Activated CD8-positive, alpha-beta memory T cell treated with anti-CD3 and anti-CD28 coated beads, Interleukin-2, amount 50 U/mL, for 24 hours (primary cell): ENCODE measurements around the gene ARHGAP1.

Experiments
- DNase-seq: peaks from one replicate; pipeline ENCODE4 v3.0.0-alpha.2; 2020; ENCODE audit errors: extremely low read depth

The ARHGAP1 gene

DNA sequence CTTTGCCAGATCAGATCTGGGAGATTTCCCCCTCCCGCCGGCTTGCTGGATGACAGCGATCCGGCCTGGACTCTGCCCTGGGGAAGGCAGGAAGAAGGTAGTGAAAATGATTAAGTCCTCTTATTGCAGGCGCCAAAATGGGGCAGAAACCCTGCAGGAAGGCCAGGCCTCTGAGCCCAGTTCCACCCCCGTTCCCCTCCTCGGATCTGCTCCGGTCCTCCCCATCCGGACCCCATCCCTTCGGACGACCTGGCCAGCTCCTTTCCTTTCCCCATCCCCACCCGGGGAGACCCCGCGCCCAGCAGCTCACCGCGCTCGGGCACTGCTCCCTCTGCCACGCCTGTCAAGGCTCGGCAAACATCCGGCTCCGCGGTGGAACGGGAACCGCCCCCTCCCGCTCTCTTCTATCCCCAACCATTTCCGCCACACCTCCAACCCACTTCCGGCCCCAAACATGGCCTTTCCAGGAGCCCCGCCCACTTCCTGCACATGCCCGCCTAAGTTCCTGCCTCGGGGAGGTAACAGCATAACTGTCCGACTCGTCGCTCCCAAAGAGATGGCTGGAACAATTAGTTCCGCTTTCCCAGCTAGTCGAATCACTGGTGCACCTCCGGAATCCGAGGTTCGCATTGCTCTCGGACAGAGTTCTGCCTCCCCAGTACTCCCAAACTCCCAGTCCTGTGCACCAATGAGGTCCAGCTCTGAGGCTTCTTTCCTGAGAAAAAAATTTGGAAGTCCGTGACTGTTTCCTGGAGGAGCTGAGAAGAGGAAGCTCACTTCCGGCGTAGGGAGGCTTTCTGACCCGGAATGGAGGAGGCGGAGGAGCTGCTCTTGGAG is at the start of gene ARHGAP1, which contains the start of gene ZNF408:
Gene ARHGAP1 (minus strand): TSS at position 379 of the 837 bp plus-strand sequence. CDS start 4,512 bp downstream, outside the sequence.
Gene ZNF408 (plus strand): TSS at position 791 of the 837 bp plus-strand sequence. CDS start 17 bp downstream, at position 808.
- DNase-seq = peak; percentile 100

DNA sequence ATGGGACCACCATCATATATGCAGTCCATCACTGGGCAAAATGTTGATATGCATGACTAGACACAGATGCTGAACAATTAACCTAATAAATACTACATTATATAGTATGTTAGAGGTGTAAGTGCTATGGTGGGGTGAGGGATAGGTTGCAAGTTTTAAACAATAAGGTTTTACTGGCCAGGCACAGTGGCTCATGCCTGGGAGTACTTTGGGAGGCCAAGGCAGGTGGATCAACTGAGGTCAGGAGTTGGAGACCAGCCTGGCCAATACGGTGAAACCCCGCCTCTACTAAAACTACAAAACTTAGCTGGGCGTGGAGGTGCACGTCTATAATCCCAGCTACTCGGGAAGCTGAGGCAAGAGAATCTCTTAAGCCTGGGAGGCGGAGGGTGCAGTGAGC is 46.7 kb upstream of the ARHGAP1 start:
- no peak for DNase-seq

DNA sequence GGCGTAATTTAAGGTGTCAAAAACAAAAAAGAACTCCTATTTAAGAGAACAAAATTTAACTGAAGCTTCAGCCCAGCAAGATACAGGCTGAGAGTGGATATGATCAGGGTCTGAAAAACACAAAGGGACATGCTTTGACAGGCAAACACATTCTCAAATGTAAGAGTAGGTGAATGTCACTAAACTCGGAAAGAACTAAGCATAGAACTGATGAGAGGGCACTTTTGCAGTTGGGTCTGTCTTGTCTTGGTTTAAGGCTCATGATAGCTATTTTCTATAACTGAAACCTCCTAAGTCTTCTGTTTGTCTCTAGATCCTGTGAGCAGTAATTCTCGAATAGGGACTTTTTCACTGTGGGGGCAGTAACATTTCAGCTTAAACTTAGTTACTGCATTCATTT is 45.6 kb upstream of the ARHGAP1 start:
- DNase-seq = no peak

DNA sequence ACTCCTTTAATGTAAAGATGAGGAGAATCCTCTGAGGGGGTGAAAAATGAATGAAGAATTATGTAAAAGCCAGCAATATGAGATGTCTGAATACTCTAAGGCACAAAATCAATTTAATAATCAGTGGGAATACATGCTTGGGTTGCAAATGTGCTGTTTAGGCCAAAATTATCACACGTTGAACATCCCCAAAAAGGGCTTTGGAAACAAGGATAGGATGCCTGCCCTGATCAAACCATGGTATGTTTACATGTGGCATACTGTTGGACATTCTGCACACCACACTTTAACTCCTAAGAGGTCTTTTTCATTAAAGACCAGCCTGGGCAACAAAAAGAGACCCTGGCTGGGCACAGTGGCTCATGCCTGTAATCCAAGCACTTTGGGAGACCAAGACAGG is 44.9 kb upstream of the ARHGAP1 start:
- no peak for DNase-seq

DNA sequence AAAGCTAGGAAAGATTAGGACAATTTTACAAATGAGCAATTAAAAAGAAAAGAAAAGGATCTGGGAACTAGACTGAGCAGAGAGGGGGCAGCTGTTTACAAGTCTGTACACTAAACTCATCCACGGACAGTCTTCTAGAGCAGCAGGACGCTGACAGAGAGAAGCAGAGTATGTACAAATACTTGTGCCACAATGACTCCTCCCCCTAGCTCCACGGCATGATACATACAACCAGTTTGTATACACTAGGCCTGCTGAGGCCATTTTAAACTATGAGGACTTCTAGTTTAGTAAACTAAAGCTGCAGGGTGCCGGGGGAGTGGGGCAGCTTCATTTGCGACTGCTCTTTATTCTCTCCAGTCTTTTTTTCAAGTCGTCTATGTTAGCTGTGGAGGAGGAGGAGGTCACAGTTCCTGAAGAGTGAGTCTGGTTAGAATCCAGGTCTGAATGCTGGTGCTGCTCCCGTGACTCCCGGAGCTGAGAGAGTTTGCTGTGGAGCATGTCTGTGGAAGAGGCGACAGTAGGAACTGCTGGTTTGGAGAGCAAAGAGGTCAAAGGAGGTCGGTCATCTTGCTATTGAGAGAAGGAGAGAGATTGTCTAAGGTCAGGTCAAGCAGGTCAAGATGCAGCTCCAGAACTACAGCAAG is 43.4 kb upstream of the ARHGAP1 start:
- no peak for DNase-seq

DNA sequence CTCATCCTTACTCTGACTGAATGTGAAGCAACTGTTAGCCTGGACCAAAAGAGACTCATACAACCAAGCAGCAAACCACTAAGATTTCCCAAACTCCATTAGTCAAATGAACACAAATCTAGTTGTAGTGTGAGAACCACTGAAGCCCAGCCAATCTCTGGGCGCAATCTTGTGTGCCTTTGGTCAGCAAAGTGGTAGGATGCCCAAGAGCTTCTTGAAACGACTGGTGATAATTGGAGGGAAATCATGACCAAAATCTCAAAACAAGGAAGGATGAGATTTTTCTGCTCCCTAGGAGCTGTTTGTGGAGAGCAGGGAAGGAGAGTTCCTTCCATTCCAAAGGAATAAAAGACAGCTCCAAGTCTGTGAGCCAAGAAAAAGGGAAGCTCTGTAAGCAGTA is 42.6 kb upstream of the ARHGAP1 start:
- no peak for DNase-seq

DNA sequence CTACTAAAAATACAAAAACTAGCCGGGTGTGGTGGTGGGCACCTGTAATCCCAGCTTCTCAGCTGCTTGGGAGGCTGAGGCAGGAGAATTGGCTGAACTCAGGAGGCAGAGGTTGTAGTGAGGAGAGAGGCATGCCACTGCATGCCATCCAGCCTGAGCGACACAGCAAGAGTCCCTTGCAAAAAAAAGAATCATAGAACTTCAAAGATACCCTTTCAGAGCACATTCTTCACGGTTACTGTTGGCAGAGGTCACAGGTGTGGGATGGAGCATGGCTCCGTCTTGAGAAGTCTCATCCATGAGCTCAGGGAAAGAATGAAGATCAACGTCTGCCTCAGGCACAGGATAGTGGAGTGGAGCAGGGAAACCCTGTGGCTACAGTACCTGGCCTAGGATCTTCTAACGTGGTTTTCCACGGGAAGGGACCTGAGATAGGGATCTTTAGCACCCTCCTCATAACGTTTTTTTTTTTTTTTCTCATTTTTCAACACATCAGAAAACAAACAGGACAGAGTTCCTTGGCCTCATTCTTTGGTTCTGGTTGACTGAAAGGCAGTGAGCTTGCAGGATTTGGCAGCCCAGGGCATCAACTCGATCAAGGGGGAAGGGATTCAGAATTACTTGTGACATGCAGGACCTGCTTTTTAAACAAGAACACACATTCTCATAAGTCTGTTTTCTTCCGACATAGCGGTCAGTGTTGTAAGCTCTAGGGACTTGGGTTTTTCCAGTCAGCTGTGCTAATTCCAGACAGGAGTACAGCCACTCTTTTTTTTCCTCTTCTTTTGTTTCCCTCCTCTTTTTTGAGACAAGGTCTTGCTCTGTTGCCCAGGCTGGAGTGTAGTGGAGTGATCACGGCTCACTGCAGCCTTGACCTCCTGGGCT is 41.4 kb upstream of the ARHGAP1 start:
- DNase-seq = no peak

DNA sequence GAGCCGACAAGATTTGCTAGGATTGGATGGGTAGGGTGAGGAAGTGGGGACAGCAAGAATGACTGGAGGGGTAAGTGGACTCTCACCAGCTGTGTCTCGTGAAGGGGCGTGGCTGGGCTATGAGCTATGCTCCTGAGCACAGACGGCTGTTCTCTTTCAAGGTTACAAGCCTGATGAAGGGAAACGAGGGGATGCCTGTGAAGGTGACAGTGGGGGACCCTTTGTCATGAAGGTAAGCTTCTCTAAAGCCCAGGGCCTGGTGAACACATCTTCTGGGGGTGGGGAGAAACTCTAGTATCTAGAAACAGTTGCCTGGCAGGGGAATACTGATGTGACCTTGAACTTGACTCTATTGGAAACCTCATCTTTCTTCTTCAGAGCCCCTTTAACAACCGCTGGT is 38.5 kb upstream of the ARHGAP1 start:
- DNase-seq = no peak

DNA sequence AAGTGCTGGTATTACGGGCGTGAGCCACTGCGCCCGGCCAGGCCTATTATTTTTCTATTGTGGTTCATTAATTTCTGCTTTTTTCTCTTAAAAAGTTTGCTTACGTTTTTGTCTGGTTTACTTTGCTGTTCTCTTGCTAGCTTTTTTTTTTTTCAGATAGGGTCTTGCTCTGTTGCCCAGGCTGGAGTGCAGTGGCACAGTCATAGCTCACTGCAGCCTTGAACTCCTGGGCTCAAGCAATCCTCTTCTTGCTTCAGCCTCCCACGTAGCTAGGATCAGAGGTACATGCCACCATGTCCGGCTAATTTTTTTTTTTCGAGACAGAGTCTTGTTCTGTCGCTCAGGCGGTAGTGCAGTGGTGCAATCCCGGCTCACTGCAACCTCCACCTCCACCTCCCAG is 37.3 kb upstream of the ARHGAP1 start:
- no peak for DNase-seq

DNA sequence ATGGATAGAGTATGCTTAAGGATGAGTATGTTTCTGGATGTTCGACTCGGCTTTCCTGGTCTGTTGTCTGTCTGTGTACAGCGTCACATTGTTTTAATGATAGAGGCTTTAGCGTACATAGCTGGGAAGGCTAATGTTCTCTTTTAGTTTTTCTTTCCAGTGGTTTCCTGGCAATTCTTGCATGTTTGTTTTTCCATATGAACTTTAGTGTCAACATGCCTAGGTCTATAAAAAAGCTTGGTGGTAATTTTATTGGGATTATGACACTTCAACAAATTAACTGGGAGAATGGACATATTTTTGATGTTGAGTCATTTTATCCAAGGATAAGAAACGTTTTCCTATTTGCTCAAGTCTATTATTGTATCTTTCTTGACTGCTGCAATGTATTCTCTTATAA is 36.2 kb upstream of the ARHGAP1 start:
- DNase-seq = no peak

DNA sequence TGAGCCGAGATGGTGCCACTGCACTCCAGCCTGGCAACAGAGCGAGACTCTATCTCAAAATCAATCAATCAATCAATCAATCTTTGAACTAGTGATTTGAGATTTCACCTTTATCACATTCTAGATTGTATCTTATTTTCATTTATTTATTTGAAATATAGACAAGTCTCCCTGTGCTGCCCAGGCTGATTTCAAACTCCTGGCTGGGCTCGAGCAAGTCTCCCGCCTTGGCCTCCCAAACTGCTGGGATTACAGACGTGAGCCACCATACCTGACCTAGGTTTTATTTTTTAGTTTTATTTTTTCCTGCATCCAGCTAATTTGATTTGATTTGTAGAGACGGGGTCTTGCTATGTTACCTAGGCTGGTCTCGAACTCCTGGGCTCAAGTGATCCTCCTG is 35.7 kb upstream of the ARHGAP1 start:
- DNase-seq = no peak

DNA sequence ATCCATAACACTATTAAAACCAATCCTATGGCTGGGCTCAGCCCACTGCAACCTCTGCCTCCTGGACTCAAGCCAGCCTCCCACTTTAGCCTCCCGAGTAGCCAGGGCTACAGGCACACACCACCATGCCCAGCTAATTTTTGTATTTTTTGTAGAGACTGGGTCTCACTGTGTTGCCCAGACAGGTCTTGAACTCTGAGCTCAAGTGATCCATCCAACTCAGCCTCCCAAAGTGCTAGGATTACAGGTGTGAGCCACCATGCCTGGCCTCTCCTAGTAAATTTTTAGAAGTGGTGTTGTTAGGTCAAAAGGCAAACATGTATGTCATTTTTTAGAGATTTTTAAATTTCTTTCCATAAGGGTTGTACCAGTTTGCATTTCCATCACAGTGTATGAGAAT is 32.8 kb upstream of the ARHGAP1 start:
- DNase-seq = no peak

DNA sequence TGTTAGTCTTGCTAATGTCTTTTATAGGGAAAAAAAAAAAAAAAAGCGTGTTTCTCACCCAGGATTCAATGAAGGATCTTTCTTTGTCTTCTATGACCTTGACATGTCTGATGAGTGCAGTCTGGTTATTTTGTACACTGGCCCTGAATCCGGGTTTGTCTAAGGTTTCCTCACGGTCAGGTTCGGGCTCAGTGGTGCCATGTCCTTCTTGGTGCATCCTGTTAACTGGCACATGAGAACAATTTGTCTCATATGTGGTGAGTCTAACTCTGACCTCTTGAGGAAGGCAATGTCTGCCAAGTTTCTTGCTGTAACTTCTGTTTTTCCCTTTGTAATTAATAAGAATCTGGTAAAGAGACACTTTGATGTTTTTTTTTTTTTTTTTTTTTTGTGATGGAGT is 31.1 kb upstream of the ARHGAP1 start:
- DNase-seq = no peak

DNA sequence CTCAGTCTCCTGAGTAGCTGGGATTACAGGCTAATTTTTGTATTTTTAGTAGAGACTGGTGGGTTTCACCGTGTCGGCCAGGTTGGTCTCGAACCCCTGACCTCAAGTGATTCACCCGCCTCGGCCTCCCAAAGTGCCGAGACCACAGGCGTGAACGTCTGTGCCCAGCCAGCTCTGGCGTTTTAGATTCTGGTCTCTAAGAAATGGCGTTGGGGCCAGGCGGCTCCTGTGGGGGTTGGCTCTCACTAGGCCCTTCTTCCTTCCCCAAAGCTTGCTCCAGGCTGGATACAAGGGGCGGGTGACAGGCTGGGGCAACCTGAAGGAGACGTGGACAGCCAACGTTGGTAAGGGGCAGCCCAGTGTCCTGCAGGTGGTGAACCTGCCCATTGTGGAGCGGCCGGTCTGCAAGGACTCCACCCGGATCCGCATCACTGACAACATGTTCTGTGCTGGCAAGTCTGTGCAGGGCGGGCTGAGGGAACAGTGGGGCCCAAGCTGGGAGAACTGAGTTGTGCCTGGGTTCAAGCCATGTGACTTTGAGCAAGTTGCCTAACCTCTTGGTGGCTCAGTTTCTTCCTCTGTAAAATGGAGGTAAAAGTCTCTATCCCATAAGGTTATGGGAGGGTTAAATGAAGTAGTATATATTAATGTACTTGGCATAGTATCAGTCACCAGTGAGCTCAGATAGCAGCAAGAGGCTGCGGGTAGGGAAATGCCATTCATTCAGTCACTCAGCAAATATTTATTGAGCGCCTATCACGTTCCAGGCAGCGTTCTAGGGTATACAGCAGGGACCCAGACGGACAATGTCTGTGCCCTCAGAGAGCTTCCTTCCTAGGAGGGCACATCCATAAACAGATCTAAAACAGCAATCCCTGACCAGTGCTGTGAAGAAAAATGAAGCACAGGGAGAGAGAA is 28.9 kb upstream of the ARHGAP1 start:
- DNase-seq = no peak

DNA sequence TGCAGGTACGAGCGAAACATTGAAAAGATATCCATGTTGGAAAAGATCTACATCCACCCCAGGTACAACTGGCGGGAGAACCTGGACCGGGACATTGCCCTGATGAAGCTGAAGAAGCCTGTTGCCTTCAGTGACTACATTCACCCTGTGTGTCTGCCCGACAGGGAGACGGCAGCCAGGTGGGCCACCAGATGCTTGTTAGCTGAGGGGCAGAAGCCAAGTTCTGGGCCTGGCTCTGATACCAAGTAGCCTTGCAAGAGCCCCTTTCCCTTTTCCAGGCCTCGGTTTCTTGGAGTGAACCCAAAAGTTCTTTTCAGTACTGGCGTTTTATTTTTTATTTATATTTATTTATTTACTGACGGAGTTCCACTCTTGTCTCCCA is 28.2 kb upstream of the ARHGAP1 start:
- no peak for DNase-seq

DNA sequence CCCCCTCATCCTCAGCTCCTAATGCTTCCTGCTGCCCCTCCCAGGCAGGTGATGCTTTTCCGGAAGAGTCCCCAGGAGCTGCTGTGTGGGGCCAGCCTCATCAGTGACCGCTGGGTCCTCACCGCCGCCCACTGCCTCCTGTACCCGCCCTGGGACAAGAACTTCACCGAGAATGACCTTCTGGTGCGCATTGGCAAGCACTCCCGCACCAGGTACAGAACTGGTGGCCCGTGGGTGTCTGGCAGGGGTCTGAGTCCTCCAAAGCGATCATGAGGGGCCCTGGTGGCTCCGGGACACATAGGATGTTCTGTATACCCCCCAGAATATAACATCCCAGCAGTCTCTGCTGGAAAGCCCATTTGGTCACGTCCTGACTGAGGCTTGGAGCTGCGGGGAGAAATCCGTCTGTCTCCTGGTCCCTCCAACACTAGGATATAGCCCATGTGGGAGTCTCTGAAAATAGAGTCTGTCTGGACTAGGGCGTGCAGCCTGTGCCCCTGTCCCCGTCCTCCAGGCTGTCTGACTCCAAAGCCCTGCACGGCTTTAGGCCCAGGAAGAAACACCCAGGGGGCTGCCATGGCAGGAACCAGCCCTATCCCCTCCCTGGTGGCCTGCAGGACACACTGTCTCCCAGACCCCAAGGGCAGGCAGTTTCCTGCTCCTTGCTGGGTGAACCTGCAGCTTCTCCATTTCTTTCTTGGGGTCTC is 27.7 kb upstream of the ARHGAP1 start:
- DNase-seq = no peak

DNA sequence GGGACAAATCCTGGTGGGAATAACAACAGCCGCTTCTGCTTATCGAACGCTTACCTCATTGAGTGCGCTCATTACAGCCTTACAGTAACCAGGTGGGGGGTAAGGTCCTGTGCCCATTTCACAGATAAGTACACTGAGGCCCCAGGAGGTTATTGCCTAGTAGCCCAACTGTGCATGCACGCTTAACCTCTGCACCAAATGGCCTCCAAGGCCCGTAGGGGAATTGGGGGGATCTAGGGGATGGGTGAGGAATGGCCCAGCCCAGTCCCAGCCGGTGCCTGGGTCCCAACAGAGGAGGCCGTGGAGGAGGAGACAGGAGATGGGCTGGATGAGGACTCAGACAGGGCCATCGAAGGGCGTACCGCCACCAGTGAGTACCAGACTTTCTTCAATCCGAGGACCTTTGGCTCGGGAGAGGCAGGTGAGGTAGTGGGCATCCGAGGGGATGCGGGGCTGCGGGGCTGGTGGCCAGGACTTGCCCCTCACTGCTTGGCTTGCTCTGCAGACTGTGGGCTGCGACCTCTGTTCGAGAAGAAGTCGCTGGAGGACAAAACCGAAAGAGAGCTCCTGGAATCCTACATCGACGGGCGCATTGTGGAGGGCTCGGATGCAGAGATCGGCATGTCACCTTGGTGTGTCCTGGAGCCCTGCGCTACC is 25.9 kb upstream of the ARHGAP1 start:
- no peak for DNase-seq

DNA sequence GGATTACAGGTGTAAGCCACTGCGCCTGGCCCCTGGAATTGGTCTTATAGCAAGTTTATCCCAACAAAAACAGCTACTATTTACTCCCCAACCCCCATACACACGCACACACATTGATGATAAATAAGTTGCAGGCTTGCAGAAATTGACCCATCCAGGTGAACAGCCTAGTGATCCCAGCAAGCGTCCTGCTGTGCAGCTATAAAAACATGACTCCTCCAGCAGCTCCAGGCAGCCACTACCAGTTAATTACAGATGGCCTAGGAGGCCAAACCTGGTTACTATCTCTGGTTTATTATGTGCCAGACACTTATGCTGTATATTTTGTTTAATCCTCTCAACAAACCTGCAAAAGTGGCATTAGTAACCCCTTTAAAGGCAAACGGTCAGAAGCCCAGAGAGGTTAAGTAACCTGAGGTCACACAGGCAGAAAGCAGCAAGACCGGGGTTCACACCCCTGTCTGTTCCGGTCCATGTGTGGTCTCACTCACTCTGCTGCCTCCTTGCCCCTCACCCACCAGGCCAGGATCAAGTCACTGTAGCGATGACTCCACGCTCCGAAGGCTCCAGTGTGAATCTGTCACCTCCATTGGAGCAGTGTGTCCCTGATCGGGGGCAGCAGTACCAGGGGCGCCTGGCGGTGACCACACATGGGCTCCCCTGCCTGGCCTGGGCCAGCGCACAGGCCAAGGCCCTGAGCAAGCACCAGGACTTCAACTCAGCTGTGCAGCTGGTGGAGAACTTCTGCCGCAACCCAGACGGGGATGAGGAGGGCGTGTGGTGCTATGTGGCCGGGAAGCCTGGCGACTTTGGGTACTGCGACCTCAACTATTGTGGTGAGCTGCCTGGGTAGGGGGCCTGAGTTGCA is 25.2 kb upstream of the ARHGAP1 start:
- DNase-seq = no peak

DNA sequence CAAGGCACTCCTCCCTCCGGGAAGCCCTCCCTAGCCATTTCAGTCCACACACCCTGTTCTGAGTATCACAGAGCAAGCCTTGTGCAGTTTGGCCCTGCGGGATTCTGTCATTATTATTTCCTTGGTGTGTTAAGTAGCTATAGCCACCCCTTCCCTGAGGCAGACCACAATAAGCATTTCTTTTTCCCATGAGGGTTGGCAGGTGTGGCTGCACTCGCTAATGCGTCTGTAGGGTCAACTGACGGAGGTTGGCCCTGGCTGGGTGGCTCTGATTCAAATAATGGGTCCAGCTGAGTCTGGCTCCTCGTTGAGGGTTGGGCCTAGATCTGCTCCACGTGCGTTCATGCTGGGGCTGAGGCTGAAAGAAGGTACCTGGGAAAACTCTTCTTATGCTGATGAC is 23.7 kb upstream of the ARHGAP1 start:
- no peak for DNase-seq
